ENCODE results near the gene PCDHA12.
"Not testable (repeated sequence)": the region's sequence is repeated elsewhere in the genome, so short reads cannot be mapped to it uniquely, and the experiment has no call there.

The PCDHA12 gene

GRCh38 chr5:140857177-140857986 lies 17.7 kb upstream of the PCDHA12 start:
- no peak for DNase-seq (ENCODE audit: low read depth)

GRCh38 chr5:140857987-140858240 lies 17.2 kb upstream of the PCDHA12 start:
- no peak for DNase-seq (ENCODE audit: low read depth)

DNA sequence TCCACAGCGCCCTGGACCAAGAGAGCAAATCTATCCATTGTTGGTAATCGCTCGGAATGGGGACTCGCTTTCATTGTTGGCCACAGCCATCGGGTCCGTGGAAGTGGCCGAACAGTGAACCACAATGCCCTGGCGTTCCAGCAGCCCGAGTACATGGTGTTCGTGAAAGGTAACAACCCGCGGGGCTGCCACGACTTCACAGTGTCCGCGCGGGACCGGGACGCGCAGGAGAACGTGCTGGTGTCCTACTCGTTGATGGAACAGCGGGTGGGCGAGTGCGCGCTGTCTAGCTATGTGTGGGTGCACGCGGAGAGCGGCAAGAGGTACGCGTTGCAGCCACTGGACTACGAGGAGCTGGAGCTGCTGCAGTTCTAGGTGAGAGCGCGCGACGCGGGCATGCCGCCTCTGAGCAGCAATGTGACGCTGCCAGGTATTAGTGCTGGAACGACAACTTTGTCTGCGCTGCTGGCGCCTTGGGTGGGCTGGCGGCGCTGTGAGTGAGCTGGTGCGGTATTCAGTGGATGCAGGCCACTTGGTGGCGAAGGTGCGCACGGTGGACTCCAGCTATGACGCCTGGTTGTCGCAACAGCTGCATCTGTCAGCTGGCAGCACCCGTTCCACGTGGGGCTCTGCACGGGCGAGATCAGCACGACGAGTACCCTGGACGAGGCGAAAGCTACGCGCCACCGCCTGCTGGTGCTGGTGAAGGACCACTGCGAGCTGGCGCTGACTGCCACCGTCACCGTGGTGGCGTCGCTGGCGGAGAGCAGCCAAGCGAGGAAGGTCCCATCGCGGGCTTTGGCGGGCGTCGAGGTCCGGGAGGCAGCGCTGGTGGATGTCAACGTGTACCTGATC lies 12.4 kb upstream of the PCDHA12 start:
- no peak for DNase-seq (ENCODE audit: low read depth)

- no peak for DNase-seq (ENCODE audit: low read depth)
These were observed 6.2 kb upstream of the PCDHA12 start, which contains the start of gene PCDHA11 for GRCh38 chr5:140868721-140869554. Gene PCDHA11, plus strand, starts transcription at chr5:140868957. Its CDS starts 147 bp downstream, at chr5:140869104.

DNA sequence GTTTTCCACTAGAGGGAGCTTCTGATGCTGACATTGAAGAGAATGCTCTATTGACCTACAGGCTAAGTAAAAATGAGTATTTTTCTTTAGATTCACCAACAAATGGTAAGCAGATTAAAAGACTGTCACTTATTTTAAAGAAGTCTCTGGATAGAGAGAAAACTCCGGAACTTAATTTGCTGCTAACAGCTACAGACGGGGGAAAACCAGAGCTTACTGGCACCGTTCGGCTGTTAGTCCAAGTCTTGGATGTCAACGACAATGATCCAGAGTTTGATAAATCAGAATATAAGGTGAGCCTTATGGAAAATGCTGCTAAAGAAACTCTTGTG lies 5.6 kb upstream of the PCDHA12 start:
- DNase-seq (ENCODE audit: low read depth) = no peak

GRCh38 chr5:140870221-140871201 lies 4.6 kb upstream of the PCDHA12 start:
- DNase-seq (ENCODE audit: low read depth) = no peak

GRCh38 chr5:140876541-140877261 lies 1.6 kb downstream of the PCDHA12 start:
- not testable (repeated sequence) for DNase-seq (ENCODE audit: low read depth)

- DNase-seq (ENCODE audit: low read depth) = no peak
These were observed 2.1 kb downstream of the PCDHA12 start for GRCh38 chr5:140877262-140877581.

DNA sequence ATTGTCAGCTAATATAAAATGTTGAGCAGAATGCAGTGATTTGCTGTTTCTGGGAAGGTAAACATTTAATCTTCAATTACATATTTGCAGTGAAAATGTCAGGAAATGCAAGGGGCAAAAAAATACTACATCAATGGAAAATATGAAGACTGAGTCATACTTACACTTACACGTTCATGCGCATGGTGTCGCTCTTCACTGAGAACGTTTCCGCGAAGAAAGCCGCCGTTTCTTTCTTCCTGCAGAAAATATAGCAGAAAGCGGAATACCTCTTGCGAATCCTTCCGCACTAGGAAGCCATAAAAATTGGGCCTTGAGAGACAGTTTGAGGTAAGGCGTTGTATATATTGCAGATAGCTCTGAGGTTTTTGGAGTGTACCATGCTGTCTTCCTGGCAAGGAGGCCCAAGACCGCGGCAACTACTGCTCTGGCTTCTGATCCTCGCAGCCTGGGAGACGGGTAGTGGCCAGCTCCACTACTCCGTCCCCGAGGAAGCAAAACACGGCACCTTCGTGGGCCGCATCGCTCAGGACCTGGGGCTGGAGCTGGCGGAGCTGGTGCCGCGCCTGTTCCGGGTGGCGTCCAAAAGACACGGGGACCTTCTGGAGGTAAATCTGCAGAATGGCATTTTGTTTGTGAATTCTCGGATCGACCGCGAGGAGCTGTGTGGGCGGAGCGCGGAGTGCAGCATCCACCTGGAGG lies 6.9 kb downstream of the PCDHA12 start, which contains the start of gene PCDHA13:
TSS of gene PCDHA13 (plus strand) at position 236 of the 702 bp plus-strand sequence. CDS start at position 381, 145 bp downstream.
- DNase-seq (ENCODE audit: low read depth) = no peak

- no peak for DNase-seq (ENCODE audit: low read depth)
These were observed 7.4 kb downstream of the PCDHA12 start for GRCh38 chr5:140882591-140882899.

GRCh38 chr5:140883373-140883772 lies 8.3 kb downstream of the PCDHA12 start:
- DNase-seq (ENCODE audit: low read depth) = no peak

- DNase-seq (ENCODE audit: low read depth) = no peak
These were observed 9.0 kb downstream of the PCDHA12 start for GRCh38 chr5:140883927-140884697.

DNA sequence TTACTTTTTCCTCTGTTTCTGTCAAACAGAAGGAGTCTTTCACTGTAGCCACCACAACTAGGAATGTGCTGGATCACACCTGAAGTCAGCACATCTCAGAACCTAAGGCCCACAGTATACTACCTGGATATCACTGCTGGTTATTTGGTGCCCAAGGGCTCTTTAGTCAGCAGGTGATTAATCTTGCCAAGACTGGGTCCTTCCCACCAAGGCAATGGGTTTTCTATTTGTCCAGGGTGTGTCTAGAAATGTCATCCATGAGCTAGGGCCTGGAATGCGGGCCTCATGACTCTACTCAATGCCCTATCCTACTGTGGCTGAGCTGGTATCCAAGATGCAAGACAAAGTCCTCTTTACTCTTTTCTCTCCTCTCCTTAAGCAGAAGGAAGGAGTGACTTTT lies 41.2 kb downstream of the PCDHA12 start:
- no peak for DNase-seq (ENCODE audit: low read depth)

DNA sequence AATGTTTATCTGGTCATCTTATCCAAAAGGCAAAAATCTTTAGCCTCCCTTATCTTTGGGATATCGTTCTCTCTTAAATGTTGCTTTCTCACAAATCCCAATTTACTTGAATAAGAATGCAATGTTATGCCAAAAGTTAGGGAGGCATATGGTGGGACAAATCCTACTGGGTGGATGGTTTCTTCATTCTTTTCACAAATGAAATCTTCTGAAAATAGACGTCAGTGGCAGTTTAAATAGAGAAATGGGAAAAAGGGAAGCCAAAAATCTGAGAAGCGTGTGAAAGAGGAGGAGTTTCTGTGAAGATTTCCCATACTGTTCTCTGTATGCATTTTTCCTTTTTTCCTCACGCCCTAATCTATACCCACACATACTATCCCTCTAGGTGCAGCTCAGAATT lies 48.5 kb downstream of the PCDHA12 start:
- no peak for DNase-seq (ENCODE audit: low read depth)

- no peak for DNase-seq (ENCODE audit: low read depth)
These were observed 50.8 kb downstream of the PCDHA12 start, which contains the start of gene PCDHAC1 for GRCh38 chr5:140925806-140926442. Gene PCDHAC1, plus strand, starts transcription at chr5:140926299. Its CDS starts 594 bp downstream, at chr5:140926893.

DNA sequence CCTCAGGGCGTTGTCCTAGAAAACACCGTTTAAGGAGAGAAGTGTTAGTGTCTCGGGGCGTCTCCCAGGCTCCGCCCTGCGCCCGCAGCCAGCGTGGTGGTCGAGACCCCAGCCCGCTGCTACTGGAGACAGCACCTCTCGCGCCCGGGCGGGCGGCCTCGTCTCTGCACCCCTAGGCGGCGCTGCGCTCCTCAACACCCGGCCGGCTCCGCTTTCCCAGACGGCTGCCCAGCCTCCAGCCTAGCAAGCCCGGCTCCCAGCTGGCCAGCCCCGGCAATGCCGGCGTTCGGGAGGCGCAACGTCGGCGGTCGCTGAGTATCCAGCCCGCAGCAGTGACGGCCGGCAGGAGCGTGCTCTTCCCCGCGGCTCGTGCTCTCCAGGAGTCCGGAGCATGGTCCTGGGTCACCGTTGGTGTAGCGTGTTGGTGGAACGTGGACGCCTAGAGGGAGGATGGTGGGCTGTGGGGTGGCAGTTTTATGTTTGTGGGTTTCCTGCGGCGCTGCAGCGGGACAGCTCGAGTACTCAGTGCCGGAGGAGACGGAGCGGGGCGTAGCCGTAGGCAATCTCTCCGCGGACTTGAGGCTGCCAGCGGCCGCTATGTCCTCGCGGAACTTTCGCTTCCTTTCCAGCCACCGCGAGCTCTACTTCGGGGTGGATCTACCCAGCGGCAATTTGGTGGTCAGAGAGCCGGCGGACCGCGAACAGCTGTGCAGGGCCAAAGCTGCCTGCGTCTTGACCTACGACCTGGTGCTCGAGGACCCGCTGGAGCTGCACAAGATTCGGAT lies 51.5 kb downstream of the PCDHA12 start:
- no peak for DNase-seq (ENCODE audit: low read depth)

DNA sequence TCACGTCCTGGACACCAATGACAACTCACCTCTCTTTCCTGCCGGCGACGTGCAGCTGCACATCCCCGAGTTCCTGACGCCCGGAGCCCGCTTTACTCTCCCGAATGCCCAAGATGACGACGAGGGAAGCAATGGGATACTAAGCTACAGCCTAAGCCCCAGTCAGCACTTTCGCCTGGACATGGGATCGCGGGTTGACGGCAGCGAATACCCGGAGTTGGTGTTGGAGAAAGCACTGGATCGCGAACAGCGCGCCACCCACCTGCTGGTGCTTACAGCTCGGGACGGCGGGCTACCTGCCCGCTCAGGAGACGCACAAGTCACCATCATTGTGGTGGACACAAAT lies 52.1 kb downstream of the PCDHA12 start:
- DNase-seq (ENCODE audit: low read depth) = no peak
